Sigmoid colon (tissue), 4 donors: Measurements from ENCODE around the gene FOXN3.

Source experiments
- EP300 ChIP-seq, 4 donors: sonication (generic); formaldehyde crosslinking; IDR thresholded peaks; one replicate each; pipeline ENCODE4 v1.6.1; 2017; ENCODE audit warnings: antibody characterized with exemption in 4 of 4
- POLR2A ChIP-seq, 2 donors: fragments of 450-650 bp; IDR thresholded peaks; one replicate each; pipeline ENCODE4 v1.6.1; 2016; ENCODE audit warnings: antibody characterized with exemption in 2 of 2, mild to moderate bottlenecking in 2 of 2, moderate library complexity in 2 of 2

GRCh38 chr14:89293314-89293916 is 123.6 kb downstream of the FOXN3 start:
- TF ChIP-seq POLR2A (IDR thresholded peaks at IDR 0.05) (no peak), EP300 (IDR thresholded peaks at IDR 0.05) (no peak)
